Measurements from ENCODE around the gene MRFAP1L1. TPM values are rescaled to one million over a fixed set of nuclear protein-coding genes. Genes with fewer than 3 reads are reported as not detected.

The MRFAP1L1 gene
- total RNA-seq, 1 experiment from 2014 or later = 57.7 TPM

DNA sequence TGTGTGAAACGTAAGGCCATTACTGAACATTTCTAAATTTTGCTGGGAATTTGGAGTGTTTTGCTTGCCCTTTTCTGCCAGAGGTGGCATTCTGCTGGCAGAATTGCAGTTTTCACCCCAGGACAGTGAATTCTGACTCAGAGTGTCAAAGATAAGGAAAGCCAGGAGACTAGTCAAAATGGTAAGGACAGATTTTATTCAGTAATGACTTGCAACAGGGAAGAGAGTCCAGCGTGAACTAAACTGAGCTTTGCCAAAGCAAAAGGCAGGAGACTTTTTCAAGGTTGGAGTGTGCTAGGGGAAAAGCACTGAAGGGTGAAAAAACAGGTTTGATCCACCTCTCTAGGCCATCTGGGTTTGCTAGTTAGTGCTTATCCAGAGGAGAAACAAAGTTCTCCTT lies 49.8 kb downstream of the MRFAP1L1 start:
- Mint-ChIP-seq H3K27ac (no peak overlapping the region), H3K9me3 (no peaks in the 10 kb centered on the region), H3K36me3 (ENCODE audit: insufficient read depth in 1 of 3, low read depth in 3 of 3) (no peaks in the 10 kb centered on the region), H3K4me3 (no peak overlapping the region), H3K4me1 (peaks cover 0 to 10% of the 10 kb centered on the region in 2 experiments; a peak in 1 of 4 replicates), H3K27me3 (ENCODE audit: low read depth) (peaks cover 43% of the 10 kb centered on the region)
- no peak overlapping the region for H4K5ac ChIP-seq (ENCODE audit: insufficient read length, low read depth, low read length)
- H3K27me3 ChIP-seq (ENCODE audit: insufficient read depth, low read length) = no peaks in the 10 kb centered on the region; the same call in 1 of the 2 replicates
- no CpG with 5 or more reads among the region's 2 CpGs for WGBS (ENCODE audit: extremely low coverage, insufficient read length, low lambda C conversion rate)
- no peak overlapping the region for H3T11ph ChIP-seq (ENCODE audit: low read length)
- H3K9me3 ChIP-seq (ENCODE audit: control insufficient read depth, low read depth, low read length) = no peaks in the 10 kb centered on the region
- H3K23me2 ChIP-seq (ENCODE audit: insufficient read length, low read depth, low read length, poor library complexity, severe bottlenecking) = peaks cover 3% of the 10 kb centered on the region
- no peak overlapping the region for H3K23ac ChIP-seq (ENCODE audit: insufficient read length, low read depth, low read length)
- H3K14ac ChIP-seq (ENCODE audit: insufficient read depth, low read length) = no peak overlapping the region
- no peak overlapping the region for H2AK5ac ChIP-seq (ENCODE audit: insufficient read length, low read length)
- H3K79me1 ChIP-seq (ENCODE audit: insufficient read depth, low read depth, low read length, poor library complexity, severe bottlenecking) = no peaks in the 10 kb centered on the region
- no peak overlapping the region for H2BK20ac ChIP-seq (ENCODE audit: low read depth, low read length, poor library complexity, severe bottlenecking)
- H2BK120ac ChIP-seq (ENCODE audit: low read depth, low read length, poor library complexity, severe bottlenecking) = no peak overlapping the region
- H2BK5ac ChIP-seq (ENCODE audit: insufficient read length, low read length) = no peak overlapping the region
- H2BK15ac ChIP-seq (ENCODE audit: low read depth, low read length) = no peak overlapping the region
- H3K18ac ChIP-seq (ENCODE audit: insufficient read length, low read depth, low read length) = no peak overlapping the region
- no peak overlapping the region for H2AFZ ChIP-seq (ENCODE audit: low read length)
- H3K9ac ChIP-seq (ENCODE audit: extremely low read depth, insufficient read length, low read length) = no peak overlapping the region
- no peaks in the 10 kb centered on the region for H4K20me1 ChIP-seq (ENCODE audit: control insufficient read depth, insufficient read depth, insufficient read length)
- no peak overlapping the region for H4K91ac ChIP-seq (ENCODE audit: insufficient read length, low read depth, low read length)
- H3K4ac ChIP-seq (ENCODE audit: low read depth, low read length) = no peak overlapping the region
- no peak for DNase-seq
- H4K8ac ChIP-seq (replicated peaks; ENCODE audit: insufficient read length, low read depth, low read length) = no peak overlapping the region
- no peak overlapping the region for H3K56ac ChIP-seq (ENCODE audit: insufficient read length, low read depth, low read length)
- no peak overlapping the region for H3K4me2 ChIP-seq (ENCODE audit: insufficient read depth, insufficient read length, low read length)
- no peaks in the 10 kb centered on the region for H3K79me2 ChIP-seq (ENCODE audit: insufficient read depth, low read length)
- no peak overlapping the region for H3K27ac ChIP-seq (ENCODE audit: insufficient read length, low read depth, low read length)
- H2BK12ac ChIP-seq (ENCODE audit: insufficient read length, low read depth, low read length) = no peak overlapping the region
- H3K4me1 ChIP-seq (ENCODE audit: insufficient read depth, low read length) = no peaks in the 10 kb centered on the region
- TF ChIP-seq, protein P1, sequence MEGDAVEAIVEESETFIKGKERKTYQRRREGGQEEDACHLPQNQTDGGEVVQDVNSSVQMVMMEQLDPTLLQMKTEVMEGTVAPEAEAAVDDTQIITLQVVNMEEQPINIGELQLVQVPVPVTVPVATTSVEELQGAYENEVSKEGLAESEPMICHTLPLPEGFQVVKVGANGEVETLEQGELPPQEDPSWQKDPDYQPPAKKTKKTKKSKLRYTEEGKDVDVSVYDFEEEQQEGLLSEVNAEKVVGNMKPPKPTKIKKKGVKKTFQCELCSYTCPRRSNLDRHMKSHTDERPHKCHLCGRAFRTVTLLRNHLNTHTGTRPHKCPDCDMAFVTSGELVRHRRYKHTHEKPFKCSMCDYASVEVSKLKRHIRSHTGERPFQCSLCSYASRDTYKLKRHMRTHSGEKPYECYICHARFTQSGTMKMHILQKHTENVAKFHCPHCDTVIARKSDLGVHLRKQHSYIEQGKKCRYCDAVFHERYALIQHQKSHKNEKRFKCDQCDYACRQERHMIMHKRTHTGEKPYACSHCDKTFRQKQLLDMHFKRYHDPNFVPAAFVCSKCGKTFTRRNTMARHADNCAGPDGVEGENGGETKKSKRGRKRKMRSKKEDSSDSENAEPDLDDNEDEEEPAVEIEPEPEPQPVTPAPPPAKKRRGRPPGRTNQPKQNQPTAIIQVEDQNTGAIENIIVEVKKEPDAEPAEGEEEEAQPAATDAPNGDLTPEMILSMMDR (conservative IDR thresholded peaks at IDR 0.05) = no peak
